Endodermal cell (in vitro differentiated cells): Measurements from ENCODE around the gene NUP85. TPM values are rescaled to one million over a fixed set of nuclear protein-coding genes. Genes with fewer than 3 reads are reported as not detected.

Experiments used
- DNase-seq: peaks from one replicate; pipeline ENCODE4 v3.0.0-alpha.2; 2017
- H3K27ac ChIP-seq: 2 replicates; pipeline ENCODE4 v1.5.1; 2013; ENCODE audit warnings: mild to moderate bottlenecking, low read depth, low read length, moderate library complexity
- H3K27me3 ChIP-seq: 2 replicates; pipeline ENCODE4 v1.6.1; 2013; ENCODE audit warnings: mild to moderate bottlenecking, low read length, moderate library complexity; ENCODE audit not compliant: insufficient read depth, control insufficient read depth, poor library complexity, severe bottlenecking
- H3K36me3 ChIP-seq: 2 replicates; pipeline ENCODE4 v1.7.0; 2013; ENCODE audit warnings: mild to moderate bottlenecking, low read length, moderate library complexity; ENCODE audit not compliant: control insufficient read depth, insufficient read depth
- H3K4me1 ChIP-seq: one replicate; pipeline ENCODE4 v1.7.0; 2013; ENCODE audit warnings: low read length; ENCODE audit not compliant: control insufficient read depth, insufficient read depth
- H3K4me3 ChIP-seq: 2 replicates; pipeline ENCODE4 v1.5.1; 2013; ENCODE audit warnings: mild to moderate bottlenecking, low read length, moderate library complexity
- H3K9ac ChIP-seq: 2 replicates; pipeline ENCODE4 v1.6.1; 2013; ENCODE audit warnings: mild to moderate bottlenecking, low read length, moderate library complexity; ENCODE audit not compliant: poor library complexity, severe bottlenecking; ENCODE audit errors: extremely low read depth
- H3K9me3 ChIP-seq: 2 replicates; pipeline ENCODE4 v1.6.1; 2013; ENCODE audit warnings: mild to moderate bottlenecking, low read length, moderate library complexity; ENCODE audit not compliant: control insufficient read depth
- H3K27ac Mint-ChIP-seq: 2 replicates; pipeline ENCODE4 v1.8.0; 2020; ENCODE audit warnings: mixed read lengths
- H3K27me3 Mint-ChIP-seq: 2 replicates; pipeline ENCODE4 v1.8.0; 2021; ENCODE audit warnings: mild to moderate bottlenecking, mixed read lengths; ENCODE audit not compliant: insufficient read depth
- H3K36me3 Mint-ChIP-seq: 2 replicates; pipeline ENCODE4 v1.8.0; 2020; ENCODE audit warnings: low read depth, mixed read lengths
- H3K4me1 Mint-ChIP-seq: 2 replicates; pipeline ENCODE4 v1.8.0; 2020; ENCODE audit warnings: mixed read lengths
- H3K4me3 Mint-ChIP-seq: 2 replicates; pipeline ENCODE4 v1.8.0; 2020; ENCODE audit warnings: mild to moderate bottlenecking, moderate library complexity, mixed read lengths
- H3K9me3 Mint-ChIP-seq: 2 replicates; pipeline ENCODE4 v1.8.0; 2020; ENCODE audit warnings: mild to moderate bottlenecking, mixed read lengths
- WGBS, 2 experiments: methylation state at CpG; one replicate each; pipeline versions ENCODE4 v1.1.5 to v1.1.7; 2013; ENCODE audit warnings: missing lambda C conversion rate in 2 of 2, mixed read lengths in 1 of 2; ENCODE audit not compliant: insufficient coverage in 1 of 2, insufficient read length in 1 of 2; 5-methylcytosine and 5-hydroxymethylcytosine counted together
- total RNA-seq, 2 donors: library from RNA; stranded (reverse); fragmentation: NEBNext Ultra II Directional in 1 of 2; extraction: Animal tissue kit (Norgen Biotek cat#: 25700) in 1 of 2; gene quantifications; 2 replicates in 1 of 2; 3 replicates in 1 of 2; pipeline ENCODE4 v1.2.1, GENCODE V29; 2021
- TF ChIP-seq, protein P1 (sequence below): fragments of 200-600 bp; sonication (generic); conservative IDR thresholded peaks from 2 replicates; pipeline ENCODE4 v1.5.0; 2021; ENCODE audit warnings: antibody characterized with exemption, mild to moderate bottlenecking

NUP85 gene
- total RNA-seq, 2 donors from 2014 or later: 105 to 117 TPM

DNA sequence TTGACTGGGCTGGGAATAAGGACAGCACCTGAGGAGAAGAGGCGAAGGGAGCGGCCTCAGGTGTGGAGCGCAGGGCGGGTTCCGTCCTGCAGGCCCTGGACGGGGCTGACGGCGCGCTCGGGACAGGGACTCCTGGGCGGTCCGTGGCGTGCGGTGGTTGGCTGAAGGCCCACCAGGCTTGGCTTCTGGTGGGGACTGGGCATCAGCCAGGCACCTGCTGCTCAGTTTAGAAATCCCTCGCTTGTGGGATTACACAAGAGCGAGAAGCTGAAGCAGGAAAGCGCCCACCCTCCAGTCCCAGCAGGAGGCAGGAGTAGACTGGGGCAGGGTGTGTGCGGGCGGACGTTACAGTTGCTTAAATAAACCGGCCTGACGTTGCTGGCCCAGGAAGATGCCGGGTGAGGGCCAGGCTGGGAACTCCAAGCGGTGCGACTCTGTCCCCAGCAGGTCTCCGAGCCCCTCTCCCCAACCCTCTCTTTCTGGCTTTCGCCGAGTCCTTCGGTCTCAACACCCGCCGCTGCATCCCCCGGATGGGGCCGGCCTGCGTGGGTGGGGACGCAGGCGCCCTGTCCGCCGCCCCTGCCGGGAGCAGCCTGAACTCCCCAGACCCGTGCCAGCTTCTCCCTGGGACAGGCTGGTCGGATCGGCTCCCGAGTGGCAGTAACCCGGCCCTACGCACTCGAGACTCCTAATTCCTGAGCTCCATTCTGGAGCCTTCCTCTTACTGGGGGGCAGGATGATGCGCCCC is 64.9 kb downstream of the NUP85 start:
- Mint-ChIP-seq H3K4me3 (peak overlapping the region; percentile 71), H3K9me3 (no peaks in the 10 kb centered on the region), H3K27ac (peak overlapping the region; percentile 84), H3K4me1 (peaks cover 10% of the 10 kb centered on the region), H3K36me3 (peaks cover 15% of the 10 kb centered on the region), H3K27me3 (no peaks in the 10 kb centered on the region)
- Histone ChIP-seq H3K27ac (peak overlapping the region; percentile 8), H3K9ac (peak overlapping the region; percentile 66), H3K4me1 (peaks cover 9% of the 10 kb centered on the region), H3K36me3 (peaks cover 16% of the 10 kb centered on the region), H3K27me3 (no peaks in the 10 kb centered on the region), H3K9me3 (no peaks in the 10 kb centered on the region), H3K4me3 (peak overlapping the region; percentile 87)
- WGBS, 2 experiments: 3 to 6% methylated on average over 24 to 47 of the region's 47 CpGs
- TF ChIP-seq, protein P1, sequence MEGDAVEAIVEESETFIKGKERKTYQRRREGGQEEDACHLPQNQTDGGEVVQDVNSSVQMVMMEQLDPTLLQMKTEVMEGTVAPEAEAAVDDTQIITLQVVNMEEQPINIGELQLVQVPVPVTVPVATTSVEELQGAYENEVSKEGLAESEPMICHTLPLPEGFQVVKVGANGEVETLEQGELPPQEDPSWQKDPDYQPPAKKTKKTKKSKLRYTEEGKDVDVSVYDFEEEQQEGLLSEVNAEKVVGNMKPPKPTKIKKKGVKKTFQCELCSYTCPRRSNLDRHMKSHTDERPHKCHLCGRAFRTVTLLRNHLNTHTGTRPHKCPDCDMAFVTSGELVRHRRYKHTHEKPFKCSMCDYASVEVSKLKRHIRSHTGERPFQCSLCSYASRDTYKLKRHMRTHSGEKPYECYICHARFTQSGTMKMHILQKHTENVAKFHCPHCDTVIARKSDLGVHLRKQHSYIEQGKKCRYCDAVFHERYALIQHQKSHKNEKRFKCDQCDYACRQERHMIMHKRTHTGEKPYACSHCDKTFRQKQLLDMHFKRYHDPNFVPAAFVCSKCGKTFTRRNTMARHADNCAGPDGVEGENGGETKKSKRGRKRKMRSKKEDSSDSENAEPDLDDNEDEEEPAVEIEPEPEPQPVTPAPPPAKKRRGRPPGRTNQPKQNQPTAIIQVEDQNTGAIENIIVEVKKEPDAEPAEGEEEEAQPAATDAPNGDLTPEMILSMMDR: peak; percentile 39
- DNase-seq: peak; percentile 90

- Histone ChIP-seq H3K36me3 (peaks cover 11% of the 10 kb centered on the region), H3K4me3 (peak within 1 kb of the TSS; percentile 87), H3K4me1 (peaks cover 9% of the 10 kb centered on the region), H3K9ac (peak within 1 kb of the TSS; percentile 66), H3K9me3 (no peaks in the 10 kb centered on the region), H3K27ac (peak within 1 kb of the TSS; percentile 8), H3K27me3 (no peaks in the 10 kb centered on the region)
- Mint-ChIP-seq H3K9me3 (no peaks in the 10 kb centered on the region), H3K36me3 (peaks cover 11% of the 10 kb centered on the region), H3K4me1 (peaks cover 10% of the 10 kb centered on the region), H3K27me3 (no peaks in the 10 kb centered on the region), H3K27ac (peak within 1 kb of the TSS; percentile 84), H3K4me3 (peak within 1 kb of the TSS; percentile 71)
- DNase-seq: no peak
- TF ChIP-seq, protein P1: no peak
- 0% methylated on average over 39 of the region's 39 CpGs; no CpG with 5 or more reads in 1 of the 2 experiments for WGBS, 2 experiments
Measured at GRCh38 chr17:75270966-75271232, 65.4 kb downstream of the NUP85 start, which contains the start of gene MIF4GD. TSS of gene MIF4GD (minus strand) at chr17:75271231. CDS start at chr17:75270195, 1,036 bp downstream.

DNA sequence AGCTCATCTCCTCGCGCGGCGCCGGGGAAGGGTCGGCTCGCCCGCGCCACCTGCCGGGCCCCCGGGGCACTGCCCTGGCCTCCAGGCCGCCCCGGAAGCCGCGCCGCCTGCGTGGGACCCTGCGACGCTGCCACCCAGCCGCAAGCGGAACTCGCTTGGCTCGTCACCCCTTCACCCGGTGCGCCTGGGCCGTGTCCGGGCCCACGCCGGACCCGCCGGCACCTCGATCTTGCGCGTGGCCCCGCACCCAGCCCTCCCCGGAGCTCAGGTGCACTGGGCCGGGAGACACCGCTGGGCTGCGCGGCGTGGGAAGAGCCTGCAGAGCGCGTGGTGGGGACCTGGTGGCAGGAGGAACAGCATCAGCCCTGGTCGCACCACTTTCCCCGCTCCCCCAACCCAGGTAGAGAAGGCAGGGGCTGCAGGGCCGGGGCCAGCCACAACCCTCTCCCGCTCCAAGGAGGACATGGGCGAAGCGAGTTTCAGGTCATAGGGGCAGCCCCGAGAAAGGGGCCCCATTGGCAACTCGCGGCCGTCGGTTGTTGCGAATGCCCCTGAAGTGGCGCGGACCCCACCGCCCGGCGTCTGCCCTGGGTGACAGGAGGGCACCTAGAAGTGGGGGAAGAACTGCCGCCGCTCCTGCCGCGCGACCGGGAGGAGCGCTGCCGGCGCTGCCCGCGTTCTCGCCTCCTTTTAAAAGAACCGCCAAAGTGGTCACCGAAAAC is 65.9 kb downstream of the NUP85 start:
- Histone ChIP-seq H3K4me1 (peaks cover 9% of the 10 kb centered on the region), H3K27me3 (no peaks in the 10 kb centered on the region), H3K4me3 (peak overlapping the region; percentile 82), H3K36me3 (peaks cover 6% of the 10 kb centered on the region), H3K9ac (peak overlapping the region; percentile 53), H3K9me3 (no peaks in the 10 kb centered on the region), H3K27ac (no peak overlapping the region)
- H3K4me3 Mint-ChIP-seq: peak overlapping the region; percentile 71
- TF ChIP-seq, protein P1: peak; percentile 77
- H3K9me3 Mint-ChIP-seq: no peaks in the 10 kb centered on the region
- peaks cover 10% of the 10 kb centered on the region for H3K4me1 Mint-ChIP-seq
- 1 to 2% methylated on average over 24 to 74 of the region's 74 CpGs for WGBS, 2 experiments
- peaks cover 6% of the 10 kb centered on the region for H3K36me3 Mint-ChIP-seq
- no peaks in the 10 kb centered on the region for H3K27me3 Mint-ChIP-seq
- H3K27ac Mint-ChIP-seq: no peak overlapping the region
- DNase-seq: peak; percentile 91
